K562 (cell line): Measurements from ENCODE around the gene TRIM4. TPM values are rescaled to one million over a fixed set of nuclear protein-coding genes. Genes with fewer than 3 reads are reported as not detected.
A peak's percentile ranks its signal among the peaks of the same experiment; 100 is the strongest.

ENCODE experiments used
- ATAC-seq: fragments of 200-7000 bp; cut with Tn5 transposase; 3 replicates; pipeline ENCODE4 v1.9.1; 2020; ENCODE audit warnings: moderate library complexity
- BruUV-seq: library from RNA; stranded (reverse); fragments of 400-500 nt; replicated peaks from 2 replicates; lab custom pipeline; 2021; lab: Mats Ljungman, UMichigan
- CTCF ChIA-PET: fragments of 300-600 bp; formaldehyde crosslinking; extraction: SDS; loops from one replicate; lab custom pipeline; 2021; ENCODE audit warnings: low intra/inter-chr PET ratio; lab: Yijun Ruan, JAX
- POLR2A ChIA-PET: fragments of 300-600, 350-650 bp; sonication (Branson Sonifier 250); formaldehyde crosslinking; extraction: SDS; loops from one replicate; lab custom pipeline; 2021; ENCODE audit warnings: antibody characterized with exemption, inconsistent platforms; lab: Yijun Ruan, JAX
- DNase-seq, 4 experiments: peaks; one replicate each; pipeline versions ENCODE4 v3.0.0 to v3.0.0-alpha.2; 2011 to 2018; ENCODE audit warnings: low spot score in 3 of 4, mixed read lengths in 3 of 4; ENCODE audit errors: extremely low read depth in 1 of 4
- FAIRE-seq: peaks from 2 replicates; lab custom pipeline; 2011; peaks lifted over from hg19 to GRCh38; lab: Jason Lieb, UNC
- H2AFZ ChIP-seq: 2 replicates; pipeline ENCODE4 v1.6.0; 2011; ENCODE audit warnings: low read depth, low read length, control low read depth, inconsistent platforms
- H3K27ac ChIP-seq: fragments of 200-600 bp; 3 replicates; pipeline ENCODE4 v1.8.0; 2011; ENCODE audit warnings: low read depth, mild to moderate bottlenecking, control low read depth, inconsistent platforms, low read length, moderate library complexity, mixed read lengths; ENCODE audit errors: extremely low read depth
- H3K27me3 ChIP-seq, 2 experiments: fragments of 300-600 bp in 1 of 2; 2 replicates in 1 of 2; 3 replicates in 1 of 2; pipeline versions ENCODE4 v1.6.0 to v1.8.0; 2011; ENCODE audit warnings: inconsistent platforms in 2 of 2, low read length in 2 of 2, mild to moderate bottlenecking in 1 of 2, mixed read lengths in 1 of 2, moderate library complexity in 1 of 2; ENCODE audit not compliant: control insufficient read depth in 2 of 2, insufficient read depth in 2 of 2
- H3K36me3 ChIP-seq: fragments of 300-600 bp; 3 replicates; pipeline ENCODE4 v1.8.0; 2011; ENCODE audit warnings: mild to moderate bottlenecking, low read length, inconsistent platforms; ENCODE audit not compliant: control insufficient read depth, insufficient read depth
- H3K4me1 ChIP-seq, 2 experiments: fragments of 200-600 bp in 1 of 2; replicated peaks in 1 of 2; 2 replicates in 1 of 2; 3 replicates in 1 of 2; pipeline versions ENCODE4 v1.5.1 to v1.8.0; 2011; ENCODE audit warnings: inconsistent platforms in 2 of 2, low read length in 2 of 2, mild to moderate bottlenecking in 1 of 2, mixed read lengths in 1 of 2, moderate library complexity in 1 of 2; ENCODE audit not compliant: control insufficient read depth in 2 of 2, insufficient read depth in 2 of 2
- H3K4me2 ChIP-seq: 2 replicates; pipeline ENCODE4 v1.6.1; 2011; ENCODE audit warnings: low read length, control low read depth, inconsistent platforms, mixed read lengths; ENCODE audit not compliant: insufficient read depth
- H3K4me3 ChIP-seq: fragments of 200-600 bp; sonication (generic), shearing (Covaris generic); 2 replicates; pipeline ENCODE4 v1.5.1; 2016; ENCODE audit warnings: control low read depth, inconsistent platforms
- H3K79me2 ChIP-seq: fragments of 200-600 bp; 3 replicates; pipeline ENCODE4 v1.8.0; 2011; ENCODE audit warnings: low read length, inconsistent platforms; ENCODE audit not compliant: control insufficient read depth, insufficient read depth
- H3K9ac ChIP-seq, 2 experiments: 2 replicates each; pipeline versions ENCODE4 v1.6.0 to v1.6.1; 2011; ENCODE audit warnings: low read depth in 2 of 2, low read length in 2 of 2, control low read depth in 1 of 2, inconsistent platforms in 1 of 2, mild to moderate bottlenecking in 1 of 2, mixed read lengths in 1 of 2; ENCODE audit not compliant: insufficient read depth in 1 of 2
- H3K9me1 ChIP-seq: one replicate; pipeline ENCODE4 v1.6.0; 2011; ENCODE audit warnings: inconsistent platforms, mild to moderate bottlenecking, low read length, moderate library complexity; ENCODE audit not compliant: control insufficient read depth, insufficient read depth
- H3K9me3 ChIP-seq: replicated peaks from 2 replicates; pipeline ENCODE4 v1.5.1; 2011; ENCODE audit warnings: low read depth, low read length, inconsistent platforms; ENCODE audit not compliant: control insufficient read depth, insufficient read depth
- H4K20me1 ChIP-seq: replicated peaks from 2 replicates; pipeline ENCODE4 v1.6.1; 2011; ENCODE audit warnings: low read length, inconsistent platforms, mixed read lengths; ENCODE audit not compliant: control insufficient read depth, insufficient read depth
- ARHGAP35 ChIP-seq: fragments of 450-650 bp; IDR thresholded peaks from 2 replicates; pipeline ENCODE4 v1.6.1; 2018; ENCODE audit not compliant: partially characterized antibody
- POLR2AphosphoS5 ChIP-seq: IDR thresholded peaks from 2 replicates; pipeline ENCODE4 v1.6.1; 2011; ENCODE audit warnings: mild to moderate bottlenecking, low read depth, low read length, moderate library complexity; ENCODE audit not compliant: control insufficient read depth, insufficient read depth
- SUPT5H ChIP-seq: fragments of 450-650 bp; IDR thresholded peaks from 2 replicates; pipeline ENCODE4 v1.6.1; 2016
- ZNF184 ChIP-seq: sonication (generic); formaldehyde crosslinking; IDR thresholded peaks from 2 replicates; pipeline ENCODE4 v1.5.0; 2020; ENCODE audit warnings: missing genetic modification reagents
- ZNF23 ChIP-seq: fragments of 250-450 bp; sonication (Bioruptor Pico); IDR thresholded peaks from 2 replicates; pipeline ENCODE4 v1.4.0; 2020; ENCODE audit warnings: mild to moderate bottlenecking
- WGBS: fragments of 100-300 bp; shearing (Covaris generic); methylation state at CpG from one replicate; pipeline ENCODE4 v1.1.6; 2016; ENCODE audit warnings: low coverage, mixed read lengths; ENCODE audit not compliant: insufficient coverage; ENCODE audit errors: missing lambda C conversion rate; 5-methylcytosine and 5-hydroxymethylcytosine counted together
- in situ Hi-C: fragments of 300-500 bp; cut with MboI; formaldehyde crosslinking; loops from 4 replicates; pipeline ENCODE4 v1.15.0; 2018; ENCODE audit warnings: inconsistent platforms, mixed read lengths
- intact Hi-C: fragments of 100-400 bp; cut with micrococcal nuclease; formaldehyde crosslinking; loops from 2 replicates; pipeline ENCODE4 v1.14.2; 2022
- polyA plus RNA-seq, 8 experiments: library from polyadenylated mRNA; depleted of rRNA in 4 of 8; stranded (reverse) in 5 of 8; unstranded in 3 of 8; fragments of >200 nt; fragmentation: Nextera tagmentation in 2 of 8; fragmentation: Illumina TruSeq in 1 of 8; extraction: Ambion mirVana in 2 of 8; extraction: Trizol in 1 of 8; gene quantifications; 2 replicates each; pipeline versions ENCODE4 v1.2.1 to v1.2.3, GENCODE V29; 2011 to 2014; ENCODE audit warnings: inconsistent platforms in 1 of 8, missing spikeins in 1 of 8
- total RNA-seq, 7 experiments: library from RNA; depleted of rRNA in 6 of 7; stranded (reverse); fragments of >200 nt in 6 of 7; fragmentation: Illumina TruSeq in 2 of 7; extraction: Trizol in 2 of 7; gene quantifications; 2 replicates each; pipeline versions ENCODE4 v1.2.1 to v1.2.3, GENCODE V29; 2011 to 2021; ENCODE audit warnings: low replicate concordance in 1 of 7

TRIM4 gene
- total and polyA plus RNA-seq, 9 of the 15 experiments (the other 6 are each of a cell fraction or from before 2014, with no cell fraction given) = 6.2 to 28.3 (median 22.4) TPM

- ChIA-PET POLR2A (interaction anchor here (0.6 to 0.9 kb wide), 2 partner anchors 32 to 1110 kb away, joined by 3 to 4 read pairs; no protein-coding TSS in a partner anchor), CTCF (no interaction called here)
- Histone ChIP-seq H3K4me2 (no peak overlapping the region), H3K9me3 (no peaks in the 10 kb centered on the region), H3K9ac (no peak overlapping the region), H2AFZ (no peak overlapping the region), H3K36me3 (peaks cover 36% of the 10 kb centered on the region; the same call in 2 of the 3 replicates), H3K4me1 (no peaks in the 10 kb centered on the region; a peak in 2 of 5 replicates), H3K4me3 (no peak overlapping the region), H3K79me2 (no peaks in the 10 kb centered on the region), H4K20me1 (peaks cover 3% of the 10 kb centered on the region; the same call in 1 of the 2 replicates), H3K27ac (no peak overlapping the region), H3K9me1 (no peaks in the 10 kb centered on the region), H3K27me3 (no peaks in the 10 kb centered on the region)
- DNase-seq (no peak), ATAC-seq (peak; percentile 25; the same call in 2 of the 3 replicates), FAIRE-seq (no peak)
- BruUV-seq = no TSS peak
- in situ Hi-C loops = no loop called here
- 52% methylated on average over 3 of the region's 3 CpGs for WGBS
- 0 out of 2 replicates have a peak, but pooled peaks have one; percentile 20 for TF ChIP-seq POLR2AphosphoS5
- no peak for TF ChIP-seq ZNF23 (CRISPR knock-in tag)
- intact Hi-C loops = no loop called here
Measured at GRCh38 chr7:99898836-99899235, 20.5 kb downstream of the TRIM4 start.

GRCh38 chr7:99898023-99898357 is 21.3 kb downstream of the TRIM4 start:
- BruUV-seq = no TSS peak
- Histone ChIP-seq H2AFZ (no peak overlapping the region), H3K4me1 (no peaks in the 10 kb centered on the region; a peak in 2 of 5 replicates), H3K79me2 (no peaks in the 10 kb centered on the region), H3K9me1 (no peaks in the 10 kb centered on the region), H3K9me3 (no peaks in the 10 kb centered on the region), H4K20me1 (no peaks in the 10 kb centered on the region), H3K27me3 (no peaks in the 10 kb centered on the region), H3K4me2 (no peak overlapping the region), H3K27ac (no peak overlapping the region), H3K9ac (no peak overlapping the region), H3K36me3 (peaks cover 28% of the 10 kb centered on the region; the same call in 2 of the 3 replicates), H3K4me3 (no peak overlapping the region)
- intact Hi-C loops (no loop called here), in situ Hi-C loops (no loop called here)
- FAIRE-seq (no peak), ATAC-seq (no peak; the same call in 2 of the 3 replicates), DNase-seq (no peak)
- ChIA-PET CTCF (no interaction called here), POLR2A (interaction anchor here (0.6 to 0.9 kb wide), 3 partner anchors 32 to 1111 kb away, joined by 3 to 4 read pairs (median 4); no protein-coding TSS in a partner anchor)
- 76% methylated on average over 2 of the region's 2 CpGs for WGBS
- TF ChIP-seq ZNF184 (CRISPR knock-in tag) (no peak), SUPT5H (0 out of 2 replicates have a peak, but pooled peaks have one; percentile 33), ARHGAP35 (no peak)
